Fibroblast of lung (primary cell): ENCODE results near the gene TMEM52B.

ENCODE experiments used
- CTCF ChIP-seq, 2 donors: IDR thresholded peaks in 1 of 2; conservative IDR thresholded peaks in 1 of 2; 1 replicate in 1 of 2; 2 replicates in 1 of 2; pipeline ENCODE4 v1.5.1; 2011 to 2012; ENCODE audit warnings: low read length in 2 of 2, control low read depth in 1 of 2, inconsistent platforms in 1 of 2, low read depth in 1 of 2, mild to moderate bottlenecking in 1 of 2
- EZH2 ChIP-seq: IDR thresholded peaks from 2 replicates; pipeline ENCODE4 v1.5.1; 2012; ENCODE audit warnings: low read length, control low read depth, mild to moderate bottlenecking; ENCODE audit errors: missing control alignments

GRCh38 chr12:10155966-10156365 is 22.9 kb upstream of the TMEM52B start:
- no peak for TF ChIP-seq CTCF (conservative IDR thresholded peaks at IDR 0.05 in 1 of 2, IDR thresholded peaks at IDR 0.05 in 1 of 2; ENCODE audit: low read depth in 1 of 2, low read length in 2 of 2)
- no peak for TF ChIP-seq EZH2
